ENCODE measurements around the gene TMCC2. TPM values are rescaled to one million over a fixed set of nuclear protein-coding genes. Genes with fewer than 3 reads are reported as not detected.

The TMCC2 gene
- total RNA-seq, 1 donor from 2014 or later: 0.98 TPM

DNA sequence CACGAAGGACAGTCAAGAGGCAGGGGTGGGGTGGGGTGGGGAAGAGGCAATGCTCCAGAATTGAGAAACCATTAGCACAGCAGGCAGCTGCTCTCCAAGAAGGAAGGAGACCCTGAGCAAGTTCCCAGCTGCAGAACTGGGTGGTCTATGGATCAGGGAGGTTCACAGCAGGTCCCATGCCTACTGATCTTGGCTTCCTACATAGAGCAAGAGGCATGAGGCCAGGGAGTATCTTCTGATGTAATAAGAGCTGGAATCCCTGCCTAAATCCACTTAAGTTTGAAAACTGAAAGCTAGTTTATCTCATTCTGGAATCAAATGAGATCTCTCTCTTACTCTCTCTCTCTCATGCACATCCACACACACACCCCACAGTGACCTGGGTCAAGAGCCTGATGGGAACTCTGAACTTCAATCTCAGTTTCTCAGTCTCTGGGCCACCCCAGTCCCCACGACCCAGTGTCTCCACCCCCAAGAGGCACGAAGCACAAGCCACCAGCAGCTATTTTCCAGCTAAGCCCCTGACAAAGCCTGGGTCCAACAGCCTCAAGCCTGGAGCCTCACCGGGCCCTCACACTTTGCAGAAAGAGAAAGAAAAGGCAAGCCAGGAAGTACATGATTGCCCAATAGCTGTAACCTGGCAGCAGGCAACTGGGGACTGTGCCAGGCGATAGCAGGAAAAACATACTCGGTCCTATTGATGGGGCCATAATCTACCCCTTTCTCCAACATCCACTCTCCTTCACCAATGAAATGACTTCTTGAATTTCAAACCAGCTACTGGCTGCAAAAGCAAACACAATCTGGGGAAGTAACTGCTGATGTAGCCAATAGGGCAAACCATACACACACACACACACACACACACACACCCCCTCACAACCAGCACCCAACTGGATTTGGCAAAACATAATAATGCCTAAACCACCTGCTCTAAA lies 91.6 kb downstream of the TMCC2 start:
- intact Hi-C loops (cut with micrococcal nuclease): no loop called here

GRCh38 chr1:205321162-205321958 lies 93.6 kb downstream of the TMCC2 start, which contains the start of gene NUAK2:
Gene NUAK2 (minus strand): TSS chr1:205321745. CDS start chr1:205321628, 117 bp downstream.
- intact Hi-C loops (cut with micrococcal nuclease): loop anchor here (1.0 kb wide), 2 partner anchors 33 to 48 kb away; no protein-coding TSS in a partner anchor

GRCh38 chr1:205321959-205322283 lies 94.2 kb downstream of the TMCC2 start:
- intact Hi-C loops (cut with micrococcal nuclease): loop anchor here (1.0 kb wide), 2 partner anchors 34 to 49 kb away; no protein-coding TSS in a partner anchor

Other genes with a start within 250 kb of the TMCC2 start
- gene CNTN2, start 184.7 kb upstream of the TMCC2 start, total RNA-seq: not detected in 2 replicates
- 2.9 and 3.5 TPM in 2 replicates for gene TMEM81, start 143.5 kb upstream of the TMCC2 start, total RNA-seq
- 22.4 and 23.4 TPM in 2 replicates for gene RBBP5, start 106.0 kb upstream of the TMCC2 start, total RNA-seq
- gene DSTYK, start 16.2 kb upstream of the TMCC2 start, total RNA-seq: 8.4 and 8.7 TPM in 2 replicates
- gene NUAK2, start 93.8 kb downstream of the TMCC2 start, total RNA-seq: 2.9 and 3.5 TPM in 2 replicates
- not detected in 2 replicates for gene KLHDC8A, start 129.0 kb downstream of the TMCC2 start, total RNA-seq
- not detected in 2 replicates for gene LEMD1, start 194.1 kb downstream of the TMCC2 start, total RNA-seq
- gene BLACAT1, start 228.1 kb downstream of the TMCC2 start, total RNA-seq: 0.09 TPM in 1 of 2 replicates, not detected in the other

Measured in T-helper 2 cell treated with Interferon-gamma antibody and Interleukin-4, amounts not matched to agents 100 ng/mL and 5 ng/mL, for 36 hours (primary cell).